ENCODE measurements around the gene DGUOK.

GRCh38 chr2:73942664-73943063 lies 16.0 kb downstream of the DGUOK start:
- no peak for TF ChIP-seq CTCF (conservative IDR thresholded peaks at IDR 0.05)
- no peak for TF ChIP-seq ZFX (IDR thresholded peaks at IDR 0.05)
